Measurements from ENCODE around the gene CCT7.
"Not testable (repeated sequence)": the region's sequence is repeated elsewhere in the genome, so short reads cannot be mapped to it uniquely, and the experiment has no call there.

GRCh38 chr2:73262691-73263429 lies 28.8 kb downstream of the CCT7 start:
- TF ChIP-seq CTCF (IDR thresholded peaks at IDR 0.05 in 8 of 11, conservative IDR thresholded peaks at IDR 0.05 in 3 of 11); POLR2A (IDR thresholded peaks at IDR 0.05); POLR2AphosphoS5 (IDR thresholded peaks at IDR 0.05): not testable (repeated sequence)
